Endothelial cell of umbilical vein (primary cell): ENCODE data around the gene NTRK2.

Source experiments
- EZH2 ChIP-seq: IDR thresholded peaks from 2 replicates; pipeline ENCODE4 v1.6.1; 2012; ENCODE audit warnings: borderline replicate concordance, low read depth, mild to moderate bottlenecking, moderate library complexity, low read length, inconsistent platforms; ENCODE audit not compliant: severe bottlenecking
- FOS ChIP-seq: IDR thresholded peaks from 2 replicates; pipeline ENCODE4 v1.6.1; 2011; ENCODE audit warnings: mild to moderate bottlenecking, low read length, moderate library complexity, borderline replicate concordance; ENCODE audit not compliant: insufficient read depth
- JUN ChIP-seq: IDR thresholded peaks from 2 replicates; pipeline ENCODE4 v1.6.1; 2011; ENCODE audit warnings: borderline replicate concordance, low read depth; ENCODE audit not compliant: insufficient read length, insufficient read depth
- MYC ChIP-seq: IDR thresholded peaks from one replicate; pipeline ENCODE4 v1.6.1; 2011; ENCODE audit warnings: mild to moderate bottlenecking, low read depth, low read length
- POLR2A ChIP-seq: IDR thresholded peaks from 2 replicates; pipeline ENCODE4 v1.6.1; 2012; ENCODE audit warnings: low read depth, mild to moderate bottlenecking, control low read depth, low read length
- POLR2AphosphoS5 ChIP-seq: IDR thresholded peaks from 2 replicates; pipeline ENCODE4 v1.6.1; 2012; ENCODE audit warnings: low read depth, mild to moderate bottlenecking, control low read depth, low read length, moderate library complexity; ENCODE audit not compliant: insufficient read depth
- TF ChIP-seq, protein P1 (sequence below), 2 donors: IDR thresholded peaks; 1 replicate in 1 of 2; 2 replicates in 1 of 2; pipeline ENCODE4 v1.5.1; 2011; ENCODE audit warnings: low read length in 2 of 2, mild to moderate bottlenecking in 2 of 2, moderate library complexity in 2 of 2, control low read depth in 1 of 2, inconsistent platforms in 1 of 2, low read depth in 1 of 2; ENCODE audit not compliant: insufficient read depth in 1 of 2; ENCODE audit errors: extremely low read depth in 1 of 2
- TF ChIP-seq, protein P2 (sequence below): IDR thresholded peaks from 2 replicates; pipeline ENCODE4 v1.6.1; 2011; ENCODE audit not compliant: insufficient read depth, insufficient read length

GRCh38 chr9:84928419-84928818 lies 258.9 kb downstream of the NTRK2 start:
- TF ChIP-seq EZH2 (no peak), POLR2A (no peak), POLR2AphosphoS5 (no peak), JUN (no peak), FOS (no peak), MYC (no peak)
- TF ChIP-seq, protein P1, sequence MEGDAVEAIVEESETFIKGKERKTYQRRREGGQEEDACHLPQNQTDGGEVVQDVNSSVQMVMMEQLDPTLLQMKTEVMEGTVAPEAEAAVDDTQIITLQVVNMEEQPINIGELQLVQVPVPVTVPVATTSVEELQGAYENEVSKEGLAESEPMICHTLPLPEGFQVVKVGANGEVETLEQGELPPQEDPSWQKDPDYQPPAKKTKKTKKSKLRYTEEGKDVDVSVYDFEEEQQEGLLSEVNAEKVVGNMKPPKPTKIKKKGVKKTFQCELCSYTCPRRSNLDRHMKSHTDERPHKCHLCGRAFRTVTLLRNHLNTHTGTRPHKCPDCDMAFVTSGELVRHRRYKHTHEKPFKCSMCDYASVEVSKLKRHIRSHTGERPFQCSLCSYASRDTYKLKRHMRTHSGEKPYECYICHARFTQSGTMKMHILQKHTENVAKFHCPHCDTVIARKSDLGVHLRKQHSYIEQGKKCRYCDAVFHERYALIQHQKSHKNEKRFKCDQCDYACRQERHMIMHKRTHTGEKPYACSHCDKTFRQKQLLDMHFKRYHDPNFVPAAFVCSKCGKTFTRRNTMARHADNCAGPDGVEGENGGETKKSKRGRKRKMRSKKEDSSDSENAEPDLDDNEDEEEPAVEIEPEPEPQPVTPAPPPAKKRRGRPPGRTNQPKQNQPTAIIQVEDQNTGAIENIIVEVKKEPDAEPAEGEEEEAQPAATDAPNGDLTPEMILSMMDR (IDR thresholded peaks at IDR 0.05; ENCODE audit: extremely low read depth in 1 of 2, insufficient read depth in 1 of 2, low read depth in 1 of 2, low read length in 2 of 2): no peak
- TF ChIP-seq, protein P2, sequence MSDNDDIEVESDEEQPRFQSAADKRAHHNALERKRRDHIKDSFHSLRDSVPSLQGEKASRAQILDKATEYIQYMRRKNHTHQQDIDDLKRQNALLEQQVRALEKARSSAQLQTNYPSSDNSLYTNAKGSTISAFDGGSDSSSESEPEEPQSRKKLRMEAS: no peak
